ENCODE measurements around the gene TSNAXIP1.

DNA sequence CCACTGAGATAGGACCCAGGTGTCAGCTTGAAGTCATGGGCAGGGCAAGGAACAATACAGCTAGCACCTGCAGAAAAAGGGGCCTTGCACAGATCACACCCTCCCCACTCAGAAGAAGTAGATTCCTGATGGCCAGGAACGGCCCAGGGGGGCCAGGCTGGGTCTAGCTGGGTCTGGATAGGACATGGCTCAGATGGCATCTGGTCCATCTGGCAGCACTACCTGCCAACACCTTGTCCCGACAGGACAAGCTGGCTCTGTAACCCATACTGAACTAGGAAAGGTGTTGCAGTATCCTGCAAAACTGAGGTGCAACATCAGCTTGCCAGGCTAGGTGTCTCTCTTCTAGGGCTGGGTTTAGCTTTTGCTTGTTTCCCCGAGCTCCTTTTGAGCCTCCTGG lies 48.7 kb upstream of the TSNAXIP1 start:
- TF ChIP-seq, protein P1, sequence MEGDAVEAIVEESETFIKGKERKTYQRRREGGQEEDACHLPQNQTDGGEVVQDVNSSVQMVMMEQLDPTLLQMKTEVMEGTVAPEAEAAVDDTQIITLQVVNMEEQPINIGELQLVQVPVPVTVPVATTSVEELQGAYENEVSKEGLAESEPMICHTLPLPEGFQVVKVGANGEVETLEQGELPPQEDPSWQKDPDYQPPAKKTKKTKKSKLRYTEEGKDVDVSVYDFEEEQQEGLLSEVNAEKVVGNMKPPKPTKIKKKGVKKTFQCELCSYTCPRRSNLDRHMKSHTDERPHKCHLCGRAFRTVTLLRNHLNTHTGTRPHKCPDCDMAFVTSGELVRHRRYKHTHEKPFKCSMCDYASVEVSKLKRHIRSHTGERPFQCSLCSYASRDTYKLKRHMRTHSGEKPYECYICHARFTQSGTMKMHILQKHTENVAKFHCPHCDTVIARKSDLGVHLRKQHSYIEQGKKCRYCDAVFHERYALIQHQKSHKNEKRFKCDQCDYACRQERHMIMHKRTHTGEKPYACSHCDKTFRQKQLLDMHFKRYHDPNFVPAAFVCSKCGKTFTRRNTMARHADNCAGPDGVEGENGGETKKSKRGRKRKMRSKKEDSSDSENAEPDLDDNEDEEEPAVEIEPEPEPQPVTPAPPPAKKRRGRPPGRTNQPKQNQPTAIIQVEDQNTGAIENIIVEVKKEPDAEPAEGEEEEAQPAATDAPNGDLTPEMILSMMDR (conservative IDR thresholded peaks at IDR 0.05; ENCODE audit: low read length) = no peak
- TF ChIP-seq EZH2phosphoT487 (IDR thresholded peaks at IDR 0.05; ENCODE audit: borderline replicate concordance) = no peak

Data from Loucy (cell line).